B cell (primary cell): ENCODE measurements around the gene CCDC85A. TPM values are rescaled to one million over a fixed set of nuclear protein-coding genes. Genes with fewer than 3 reads are reported as not detected.

Source experiments
- ATAC-seq: fragments of 200-7000 bp; cut with Tn5 transposase; one replicate; pipeline ENCODE4 v1.10.0; 2021; ENCODE audit warnings: low read depth, mild to moderate bottlenecking, moderate number of reproducible peaks, moderate library complexity
- CTCF ChIA-PET: fragments of 350-600 bp; sonication (Branson Sonifier 250); formaldehyde crosslinking; loops from one replicate; lab custom pipeline; 2021; ENCODE audit warnings: antibody characterized with exemption, inconsistent platforms; lab: Charles Lee
- POLR2A ChIA-PET: fragments of 350-600 bp; sonication (Branson Sonifier 250); formaldehyde crosslinking; loops from one replicate; lab custom pipeline; 2021; ENCODE audit warnings: antibody characterized with exemption; lab: Charles Lee
- DNase-seq: peaks from one replicate; pipeline ENCODE4 v3.0.0; 2013
- H2AFZ ChIP-seq: 2 replicates; pipeline ENCODE4 v1.6.1; 2012; ENCODE audit warnings: mild to moderate bottlenecking, low read depth, low read length; ENCODE audit not compliant: insufficient read depth, poor library complexity, severe bottlenecking
- H3K27ac ChIP-seq, 2 donors: 1 replicate in 1 of 2; 2 replicates in 1 of 2; pipeline ENCODE4 v1.5.1; 2012 to 2013; ENCODE audit warnings: low read length in 2 of 2, mild to moderate bottlenecking in 2 of 2, moderate library complexity in 1 of 2
- H3K27me3 ChIP-seq, 4 experiments: fragments of 200-600 bp in 1 of 4; sonication (generic) in 1 of 4; replicated peaks in 1 of 4; 1 replicate in 2 of 4; 2 replicates in 2 of 4; pipeline versions ENCODE4 v1.6.1 to v1.7.0; 2013 to 2016; ENCODE audit warnings: low read length in 3 of 4, mild to moderate bottlenecking in 2 of 4, mixed read lengths in 1 of 4, moderate library complexity in 1 of 4; ENCODE audit not compliant: insufficient read depth in 4 of 4, control insufficient read depth in 3 of 4; ENCODE audit errors: control extremely low read depth in 1 of 4
- H3K36me3 ChIP-seq, 2 experiments: replicated peaks in 1 of 2; 1 replicate in 1 of 2; 2 replicates in 1 of 2; pipeline versions ENCODE4 v1.6.1 to v1.7.1; 2013; ENCODE audit warnings: low read length in 1 of 2; ENCODE audit not compliant: insufficient read depth in 2 of 2, control insufficient read depth in 1 of 2; ENCODE audit errors: control extremely low read depth in 1 of 2, extremely low read depth in 1 of 2
- H3K4me1 ChIP-seq, 2 donors: fragments of 200-600 bp in 1 of 2; sonication (generic) in 1 of 2; 1 replicate in 1 of 2; 2 replicates in 1 of 2; pipeline versions ENCODE4 v1.5.1 to v1.6.1; 2013 to 2017; ENCODE audit warnings: low read length in 2 of 2; ENCODE audit not compliant: control insufficient read depth in 2 of 2, insufficient read depth in 2 of 2
- H3K4me2 ChIP-seq: replicated peaks from 2 replicates; pipeline ENCODE3; 2012; ENCODE audit warnings: mild to moderate bottlenecking, low read depth, low read length; ENCODE audit not compliant: poor library complexity, severe bottlenecking
- H3K4me3 ChIP-seq, 5 experiments: fragments of 200-600 bp in 1 of 5; sonication (generic) in 1 of 5; 1 replicate in 3 of 5; 2 replicates in 2 of 5; pipeline versions ENCODE4 v1.5.1 to v1.7.0; 2011 to 2016; ENCODE audit warnings: low read length in 4 of 5, mild to moderate bottlenecking in 4 of 5, low read depth in 2 of 5, control low read depth in 1 of 5, moderate library complexity in 1 of 5; ENCODE audit not compliant: insufficient read depth in 1 of 5; ENCODE audit errors: control extremely low read depth in 1 of 5, extremely low read depth in 1 of 5
- H3K79me2 ChIP-seq: fragments of 200-600 bp; sonication (generic); one replicate; pipeline ENCODE4 v1.6.0; 2016; ENCODE audit warnings: low read length; ENCODE audit not compliant: control insufficient read depth, insufficient read depth
- H3K9ac ChIP-seq: fragments of 200-600 bp; sonication (generic); 2 replicates; pipeline ENCODE4 v1.6.1; 2017; ENCODE audit warnings: mild to moderate bottlenecking, low read length, moderate library complexity
- H3K9me3 ChIP-seq, 3 donors: one replicate each; pipeline versions ENCODE4 v1.6.1 to v1.7.1; 2013; ENCODE audit warnings: low read length in 2 of 3; ENCODE audit not compliant: control insufficient read depth in 2 of 3, insufficient read depth in 1 of 3; ENCODE audit errors: control extremely low read depth in 1 of 3
- H4K20me1 ChIP-seq: 2 replicates; pipeline ENCODE4 v1.6.0; 2012; ENCODE audit warnings: mild to moderate bottlenecking, low read length; ENCODE audit not compliant: insufficient read depth, control insufficient read depth, poor library complexity, severe bottlenecking
- H3K27ac Mint-ChIP-seq: one replicate; pipeline ENCODE4 v1.8.0; 2021; ENCODE audit warnings: mixed read lengths
- H3K27me3 Mint-ChIP-seq: one replicate; pipeline ENCODE4 v1.8.0; 2021; ENCODE audit warnings: mixed read lengths
- H3K4me1 Mint-ChIP-seq: one replicate; pipeline ENCODE4 v1.8.0; 2021; ENCODE audit warnings: mixed read lengths
- H3K4me3 Mint-ChIP-seq: one replicate; pipeline ENCODE4 v1.8.0; 2021; ENCODE audit warnings: mixed read lengths
- H3K9me3 Mint-ChIP-seq: one replicate; pipeline ENCODE4 v1.8.0; 2022; ENCODE audit warnings: mixed read lengths; ENCODE audit not compliant: insufficient read depth
- EZH2 ChIP-seq: IDR thresholded peaks from 2 replicates; pipeline ENCODE4 v1.6.1; 2012; ENCODE audit warnings: borderline replicate concordance, low read depth, mild to moderate bottlenecking, moderate library complexity, low read length; ENCODE audit not compliant: insufficient read depth, poor library complexity, severe bottlenecking
- WGBS: methylation state at CpG from one replicate; pipeline ENCODE4 v1.1.5; 2013; ENCODE audit warnings: missing lambda C conversion rate; ENCODE audit not compliant: insufficient coverage; 5-methylcytosine and 5-hydroxymethylcytosine counted together
- intact Hi-C: fragments of 100-400 bp; cut with micrococcal nuclease; formaldehyde crosslinking; loops from one replicate; pipeline ENCODE4 v1.10.0; 2022
- polyA plus RNA-seq: library from polyadenylated mRNA; depleted of rRNA; stranded (reverse); fragments of >200 nt; gene quantifications from 2 replicates; pipeline ENCODE4 v1.2.3, GENCODE V29; 2012
- total RNA-seq, 2 donors: library from RNA; stranded (reverse); fragments of 120-200 nt in 1 of 2; gene quantifications; 1 replicate in 1 of 2; 2 replicates in 1 of 2; pipeline versions ENCODE4 v1.2.3 to v1.2.4, GENCODE V29; 2013 to 2022
- TF ChIP-seq, protein P1 (sequence below): fragments of 200-600 bp; IDR thresholded peaks from one replicate; pipeline ENCODE4 v1.8.0; 2022; ENCODE audit warnings: antibody characterized with exemption, mild to moderate bottlenecking

CCDC85A gene
- total and polyA plus RNA-seq, 2 donors (not counting 1 experiment from before 2014, with no cell fraction given) = 0.15 TPM; not detected in 1

DNA sequence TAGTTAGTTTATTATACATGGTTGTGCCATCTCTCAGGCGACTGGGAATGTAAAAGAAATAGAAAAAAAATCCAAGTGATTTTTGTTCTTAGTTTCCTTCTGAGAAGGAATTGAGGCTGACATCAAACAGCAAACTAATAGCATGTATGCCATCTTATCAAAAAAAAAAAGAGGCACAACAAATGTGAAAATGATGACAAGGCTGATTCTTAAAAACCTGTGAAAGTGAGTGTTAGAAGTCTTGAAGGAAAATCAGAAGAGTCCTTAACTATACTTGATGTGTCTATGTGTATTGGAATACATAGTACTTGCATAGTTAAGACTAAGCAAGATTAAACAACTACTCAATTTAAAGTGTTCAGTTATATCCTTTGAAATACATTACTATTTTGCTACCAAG, 161.0 kb downstream of the CCDC85A start:
- no peaks in the 10 kb centered on the region for H4K20me1 ChIP-seq
- DNase-seq (no peak), ATAC-seq (no peak)
- H3K4me2 ChIP-seq = no peak overlapping the region
- no peaks in the 10 kb centered on the region for H3K9me3 ChIP-seq
- H3K27me3 ChIP-seq = no peaks in the 10 kb centered on the region
- no peaks in the 10 kb centered on the region for H3K4me1 Mint-ChIP-seq
- H3K4me1 ChIP-seq = no peaks in the 10 kb centered on the region
- no peaks in the 10 kb centered on the region for H3K79me2 ChIP-seq
- no peaks in the 10 kb centered on the region for H3K36me3 ChIP-seq
- no CpG with 5 or more reads among the region's 1 CpG for WGBS
- no peaks in the 10 kb centered on the region for H3K9me3 Mint-ChIP-seq
- no peak overlapping the region for H3K4me3 Mint-ChIP-seq
- H3K9ac ChIP-seq = no peak overlapping the region
- ChIA-PET CTCF (no interaction called here), POLR2A (no interaction called here)
- TF ChIP-seq, protein P1, sequence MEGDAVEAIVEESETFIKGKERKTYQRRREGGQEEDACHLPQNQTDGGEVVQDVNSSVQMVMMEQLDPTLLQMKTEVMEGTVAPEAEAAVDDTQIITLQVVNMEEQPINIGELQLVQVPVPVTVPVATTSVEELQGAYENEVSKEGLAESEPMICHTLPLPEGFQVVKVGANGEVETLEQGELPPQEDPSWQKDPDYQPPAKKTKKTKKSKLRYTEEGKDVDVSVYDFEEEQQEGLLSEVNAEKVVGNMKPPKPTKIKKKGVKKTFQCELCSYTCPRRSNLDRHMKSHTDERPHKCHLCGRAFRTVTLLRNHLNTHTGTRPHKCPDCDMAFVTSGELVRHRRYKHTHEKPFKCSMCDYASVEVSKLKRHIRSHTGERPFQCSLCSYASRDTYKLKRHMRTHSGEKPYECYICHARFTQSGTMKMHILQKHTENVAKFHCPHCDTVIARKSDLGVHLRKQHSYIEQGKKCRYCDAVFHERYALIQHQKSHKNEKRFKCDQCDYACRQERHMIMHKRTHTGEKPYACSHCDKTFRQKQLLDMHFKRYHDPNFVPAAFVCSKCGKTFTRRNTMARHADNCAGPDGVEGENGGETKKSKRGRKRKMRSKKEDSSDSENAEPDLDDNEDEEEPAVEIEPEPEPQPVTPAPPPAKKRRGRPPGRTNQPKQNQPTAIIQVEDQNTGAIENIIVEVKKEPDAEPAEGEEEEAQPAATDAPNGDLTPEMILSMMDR = no peak
- no peak for TF ChIP-seq EZH2
- no peak overlapping the region for H3K4me3 ChIP-seq
- H3K27ac ChIP-seq = no peak overlapping the region
- intact Hi-C loops = no loop called here
- no peak overlapping the region for H3K27ac Mint-ChIP-seq
- no peak overlapping the region for H2AFZ ChIP-seq
- no peaks in the 10 kb centered on the region for H3K27me3 Mint-ChIP-seq

GRCh38 chr2:56347881-56348280, 164.1 kb downstream of the CCDC85A start:
- no peak for TF ChIP-seq EZH2
- TF ChIP-seq, protein P1 = no peak
- no peaks in the 10 kb centered on the region for H3K9me3 ChIP-seq
- Mint-ChIP-seq H3K27me3 (no peaks in the 10 kb centered on the region), H3K27ac (no peak overlapping the region), H3K9me3 (no peaks in the 10 kb centered on the region), H3K4me3 (no peak overlapping the region), H3K4me1 (no peaks in the 10 kb centered on the region)
- no peaks in the 10 kb centered on the region for H3K4me1 ChIP-seq
- no peak for ATAC-seq
- no peaks in the 10 kb centered on the region for H4K20me1 ChIP-seq
- no peaks in the 10 kb centered on the region for H3K27me3 ChIP-seq
- H3K27ac ChIP-seq = no peak overlapping the region
- no peaks in the 10 kb centered on the region for H3K36me3 ChIP-seq
- ChIA-PET POLR2A (no interaction called here), CTCF (no interaction called here)
- H3K4me3 ChIP-seq = no peak overlapping the region
- WGBS = no CpG with 5 or more reads among the region's 4 CpGs
- no peaks in the 10 kb centered on the region for H3K79me2 ChIP-seq
- no peak overlapping the region for H3K9ac ChIP-seq
- H2AFZ ChIP-seq = no peak overlapping the region
- no peak overlapping the region for H3K4me2 ChIP-seq
- no peak for DNase-seq
- intact Hi-C loops = no loop called here
